GM06990 (cell line): ENCODE results near the gene SMTNL2.
"Not testable (repeated sequence)": the region's sequence is repeated elsewhere in the genome, so short reads cannot be mapped to it uniquely, and the experiment has no call there.

Experiments used
- DNase-seq: peaks from one replicate; pipeline ENCODE4 v3.0.0-alpha.2; 2011; ENCODE audit not compliant: insufficient read length; ENCODE audit errors: extremely low read depth
- H3K27me3 ChIP-seq: replicated peaks from 2 replicates; pipeline ENCODE4 v1.6.0; 2011; ENCODE audit warnings: low read length; ENCODE audit not compliant: control insufficient read depth, insufficient read depth
- H3K36me3 ChIP-seq: 2 replicates; pipeline ENCODE4 v1.5.1; 2011; ENCODE audit warnings: low read length; ENCODE audit not compliant: control insufficient read depth, insufficient read depth
- H3K4me3 ChIP-seq: replicated peaks from 2 replicates; pipeline ENCODE4 v1.5.1; 2011; ENCODE audit warnings: low read depth, mild to moderate bottlenecking, control low read depth, low read length
- TF ChIP-seq, protein P1 (sequence below): IDR thresholded peaks from 2 replicates; pipeline ENCODE4 v1.5.1; 2011; ENCODE audit warnings: low read length, control low read depth, mild to moderate bottlenecking, inconsistent platforms; ENCODE audit not compliant: insufficient read depth, poor library complexity, severe bottlenecking

SMTNL2 gene

DNA sequence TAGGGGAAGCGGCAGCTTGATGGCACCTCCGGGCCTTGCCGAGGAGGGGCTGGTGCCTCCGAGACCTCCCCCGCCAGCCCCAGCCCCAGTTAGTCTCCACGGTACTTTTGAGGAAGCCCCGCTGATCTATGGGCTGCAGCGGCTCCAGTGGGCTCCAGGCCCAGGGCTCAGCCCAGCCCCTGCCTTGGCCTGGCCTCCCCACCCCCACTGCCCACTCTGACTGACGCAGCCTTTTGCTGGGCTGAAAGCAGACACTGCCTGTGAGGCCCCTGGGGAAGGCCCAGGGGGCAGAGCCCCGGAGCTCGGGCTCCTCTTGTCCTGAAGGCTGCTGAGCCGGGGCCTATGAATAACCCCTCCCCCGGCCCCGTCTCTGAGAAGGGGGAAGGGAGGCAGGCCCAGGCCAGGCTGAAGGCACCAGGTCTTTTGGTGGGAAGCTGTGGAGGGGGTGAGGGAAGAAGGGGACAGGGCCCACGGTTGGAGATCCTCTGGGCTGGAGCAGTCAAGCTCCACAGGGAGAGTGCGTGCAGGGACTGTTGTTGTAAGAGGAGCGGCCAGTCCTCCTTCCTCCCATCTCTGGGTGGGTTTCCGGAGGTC is 7.5 kb upstream of the SMTNL2 start:
- H3K27me3 ChIP-seq, result no peaks in the 10 kb centered on the region; the same call in 1 of the 2 replicates
- DNase-seq, result no peak
- TF ChIP-seq, protein P1, sequence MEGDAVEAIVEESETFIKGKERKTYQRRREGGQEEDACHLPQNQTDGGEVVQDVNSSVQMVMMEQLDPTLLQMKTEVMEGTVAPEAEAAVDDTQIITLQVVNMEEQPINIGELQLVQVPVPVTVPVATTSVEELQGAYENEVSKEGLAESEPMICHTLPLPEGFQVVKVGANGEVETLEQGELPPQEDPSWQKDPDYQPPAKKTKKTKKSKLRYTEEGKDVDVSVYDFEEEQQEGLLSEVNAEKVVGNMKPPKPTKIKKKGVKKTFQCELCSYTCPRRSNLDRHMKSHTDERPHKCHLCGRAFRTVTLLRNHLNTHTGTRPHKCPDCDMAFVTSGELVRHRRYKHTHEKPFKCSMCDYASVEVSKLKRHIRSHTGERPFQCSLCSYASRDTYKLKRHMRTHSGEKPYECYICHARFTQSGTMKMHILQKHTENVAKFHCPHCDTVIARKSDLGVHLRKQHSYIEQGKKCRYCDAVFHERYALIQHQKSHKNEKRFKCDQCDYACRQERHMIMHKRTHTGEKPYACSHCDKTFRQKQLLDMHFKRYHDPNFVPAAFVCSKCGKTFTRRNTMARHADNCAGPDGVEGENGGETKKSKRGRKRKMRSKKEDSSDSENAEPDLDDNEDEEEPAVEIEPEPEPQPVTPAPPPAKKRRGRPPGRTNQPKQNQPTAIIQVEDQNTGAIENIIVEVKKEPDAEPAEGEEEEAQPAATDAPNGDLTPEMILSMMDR, result no peak
- no peaks in the 10 kb centered on the region for H3K36me3 ChIP-seq
- no peak overlapping the region for H3K4me3 ChIP-seq

DNA sequence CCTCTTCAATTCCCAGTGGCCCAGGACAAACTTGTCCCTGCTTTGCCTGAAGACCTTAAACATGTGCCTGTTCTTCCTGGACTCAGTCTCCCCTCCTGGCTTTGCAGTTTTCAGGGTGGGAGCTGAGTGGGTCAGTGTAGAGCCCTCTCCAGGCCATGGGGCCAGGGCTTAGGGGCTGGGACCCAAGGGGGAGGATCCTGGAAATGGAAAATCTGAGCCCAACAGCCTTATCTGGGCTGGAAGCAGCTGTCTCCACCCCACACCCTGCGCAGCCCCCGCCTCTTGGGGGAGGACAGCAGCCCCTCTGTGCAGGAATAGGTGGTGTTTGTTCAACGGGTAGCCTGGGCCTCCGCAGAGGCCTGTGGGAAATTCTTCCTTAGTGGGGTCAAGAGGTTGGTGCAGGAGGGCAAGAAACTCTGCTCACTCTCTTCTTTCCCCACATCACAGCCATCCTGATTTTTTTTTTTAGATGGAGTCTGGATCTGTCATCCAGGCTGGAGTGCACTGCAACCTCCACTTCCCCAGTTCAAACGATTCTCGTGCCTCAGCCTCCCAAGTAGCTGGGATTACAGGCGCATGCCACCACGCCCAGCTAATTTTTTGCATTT is 6.8 kb upstream of the SMTNL2 start:
- H3K27me3 ChIP-seq, result no peaks in the 10 kb centered on the region; the same call in 1 of the 2 replicates
- no peak overlapping the region for H3K4me3 ChIP-seq
- DNase-seq, result no peak
- no peaks in the 10 kb centered on the region for H3K36me3 ChIP-seq
- TF ChIP-seq, protein P1, result no peak

DNA sequence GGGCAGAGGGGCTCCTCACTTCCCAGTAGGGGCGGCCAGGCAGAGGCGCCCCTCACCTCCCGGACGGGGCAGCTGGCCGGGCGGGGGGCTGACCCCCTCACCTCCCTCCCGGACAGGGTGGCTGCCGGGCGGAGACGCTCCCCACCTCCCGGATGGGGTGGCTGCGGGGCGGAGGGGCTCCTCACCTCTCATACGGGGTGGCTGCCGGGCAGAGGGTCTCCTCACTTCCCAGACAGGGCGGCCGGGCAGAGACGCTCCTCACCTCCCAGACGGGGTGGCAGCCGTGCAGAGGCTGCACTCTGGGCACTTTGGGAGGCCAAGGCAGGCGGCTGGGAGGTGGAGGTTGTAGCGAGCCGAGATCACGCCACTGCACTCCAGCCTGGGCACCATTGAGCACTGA is 6.0 kb upstream of the SMTNL2 start:
- not testable (repeated sequence) for H3K4me3 ChIP-seq, H3K36me3 ChIP-seq, DNase-seq, H3K27me3 ChIP-seq

DNA sequence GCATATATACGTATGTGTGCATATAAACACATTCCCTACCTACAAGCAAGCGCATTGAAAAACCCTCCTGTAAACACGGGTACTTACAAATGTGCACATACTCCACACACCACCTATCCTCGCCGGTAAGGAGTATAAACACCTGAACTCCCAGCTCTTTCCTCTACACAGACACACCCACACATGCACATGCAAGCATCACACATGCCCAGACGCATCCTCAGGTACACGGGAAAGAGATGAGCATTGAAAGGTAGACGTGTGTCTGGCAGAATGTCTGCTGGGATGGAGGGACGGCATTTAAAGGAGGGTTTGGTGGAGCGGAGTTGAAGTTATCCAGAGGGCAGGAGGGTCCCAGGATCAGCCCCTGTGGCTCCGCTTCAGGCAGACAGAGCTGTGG is 4.7 kb upstream of the SMTNL2 start:
- no peaks in the 10 kb centered on the region for H3K36me3 ChIP-seq
- no peak overlapping the region for H3K4me3 ChIP-seq
- TF ChIP-seq, protein P1, result no peak
- DNase-seq, result no peak
- H3K27me3 ChIP-seq, result peaks cover 5% of the 10 kb centered on the region

DNA sequence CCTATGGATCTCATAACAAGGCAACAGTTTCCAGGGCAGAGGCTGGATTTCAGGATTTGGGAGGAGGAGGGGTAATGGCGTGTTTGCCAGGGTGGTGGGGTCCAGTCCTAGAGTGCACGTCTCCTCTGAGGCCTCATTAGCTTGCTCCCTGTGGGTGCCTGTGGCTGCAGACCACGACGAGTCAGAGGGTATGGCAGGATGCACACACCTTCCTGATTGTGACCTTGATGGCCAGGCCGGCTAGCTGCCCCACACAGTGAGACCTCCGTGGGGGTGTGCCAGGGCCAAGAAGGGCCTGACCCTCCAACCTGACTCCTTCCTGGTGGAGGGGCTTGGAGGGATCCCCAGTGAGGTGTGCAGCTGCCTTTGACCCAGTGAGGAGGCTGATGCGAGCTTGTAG is 4.0 kb upstream of the SMTNL2 start:
- peaks cover 5% of the 10 kb centered on the region for H3K27me3 ChIP-seq
- no peaks in the 10 kb centered on the region for H3K36me3 ChIP-seq
- TF ChIP-seq, protein P1, result no peak

DNA sequence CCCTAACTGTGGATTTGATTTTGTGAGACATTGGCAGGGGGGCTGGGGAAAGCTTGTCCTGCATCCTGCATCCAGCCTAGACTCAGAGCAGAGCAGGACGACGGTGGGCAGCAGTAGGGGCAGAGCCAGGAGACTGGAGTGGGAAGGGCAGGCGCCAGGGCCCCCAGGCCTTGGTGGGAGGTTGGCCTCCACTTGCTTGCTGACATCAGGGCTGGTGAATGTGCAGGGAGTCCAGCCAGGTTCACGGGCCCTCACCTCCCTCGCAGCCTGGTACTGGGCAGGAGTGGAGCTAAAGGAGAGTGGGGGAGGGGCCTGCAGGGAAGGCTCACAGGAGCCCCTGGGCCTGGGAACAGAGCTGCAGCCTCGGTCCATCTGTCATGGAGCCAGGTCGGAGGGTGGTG is 2.2 kb upstream of the SMTNL2 start:
- TF ChIP-seq, protein P1, result no peak
- no peak for DNase-seq
- no peak overlapping the region for H3K4me3 ChIP-seq
- H3K36me3 ChIP-seq, result no peaks in the 10 kb centered on the region
- H3K27me3 ChIP-seq, result peaks cover 5% of the 10 kb centered on the region

More for the DNA sequence above, 4.0 kb upstream of the SMTNL2 start:
- no peak overlapping the region for H3K4me3 ChIP-seq
- no peak for DNase-seq
